ENCODE results near the gene PPP1R36.
"Not testable (repeated sequence)": the region's sequence is repeated elsewhere in the genome, so short reads cannot be mapped to it uniquely, and the experiment has no call there.

The PPP1R36 gene

DNA sequence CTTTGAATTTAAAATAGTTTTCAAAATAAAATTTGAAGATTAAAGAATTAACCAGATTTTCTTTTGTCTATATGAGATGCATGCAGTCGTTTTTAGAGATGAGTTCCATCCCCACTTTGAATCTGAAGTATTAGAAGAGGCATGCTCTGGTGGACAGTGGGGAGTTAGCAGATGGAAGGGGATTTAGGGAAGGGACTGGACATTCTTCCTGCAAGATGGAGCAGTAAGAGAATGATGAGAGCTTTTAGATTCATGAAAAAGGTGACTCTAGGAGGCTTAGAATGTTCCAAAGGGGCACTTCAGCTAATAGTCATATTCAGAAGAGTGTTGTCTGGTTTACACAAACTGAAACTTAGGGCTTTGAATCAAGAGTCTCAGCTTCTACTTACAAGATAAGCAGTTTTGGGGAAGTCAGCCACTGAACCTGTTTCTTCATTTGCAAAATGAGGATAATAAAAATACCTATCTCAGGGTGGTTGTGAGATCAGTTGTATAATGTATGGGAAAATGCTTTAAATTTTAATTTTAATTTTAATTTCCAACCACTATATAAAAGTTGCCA lies 41.5 kb upstream of the PPP1R36 start:
- H3K4me1 ChIP-seq (ENCODE audit: control insufficient read depth, insufficient read depth, low read length) = peaks cover 4% of the 10 kb centered on the region
- no peak overlapping the region for H3K27ac ChIP-seq (ENCODE audit: low read depth, low read length)
- no peak overlapping the region for H3K4me3 ChIP-seq (ENCODE audit: low read length)
- no peak overlapping the region for H3K9ac ChIP-seq (ENCODE audit: low read length)
- H3K36me3 ChIP-seq (ENCODE audit: control insufficient read depth, insufficient read depth, low read length) = no peaks in the 10 kb centered on the region
- H3K27me3 ChIP-seq (ENCODE audit: control insufficient read depth, insufficient read depth, low read length) = no peaks in the 10 kb centered on the region

DNA sequence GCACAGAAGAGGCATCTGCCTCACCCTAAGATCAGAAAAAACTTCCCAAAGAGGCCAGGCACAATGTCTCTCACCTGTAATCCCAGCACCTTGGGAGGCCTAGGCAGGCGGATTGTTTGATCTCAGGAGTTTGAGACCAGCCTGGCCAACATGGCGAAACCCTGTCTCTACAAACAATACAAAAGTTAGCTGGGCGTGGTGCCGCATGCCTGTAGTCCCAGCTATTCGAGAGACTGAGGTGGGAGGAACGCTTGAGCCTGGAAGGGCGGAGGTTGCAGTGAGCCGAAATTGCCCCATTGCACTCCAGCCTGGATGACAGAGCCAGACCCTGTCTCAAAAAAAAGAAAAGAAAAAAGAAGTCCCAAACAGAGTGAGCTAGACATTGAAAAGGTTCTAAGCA lies 40.7 kb upstream of the PPP1R36 start:
- H3K27ac ChIP-seq (ENCODE audit: low read depth, low read length) = no peak overlapping the region
- no peak overlapping the region for H3K4me3 ChIP-seq (ENCODE audit: low read length)
- H3K27me3 ChIP-seq (ENCODE audit: control insufficient read depth, insufficient read depth, low read length) = no peaks in the 10 kb centered on the region
- H3K4me1 ChIP-seq (ENCODE audit: control insufficient read depth, insufficient read depth, low read length) = peaks cover 4% of the 10 kb centered on the region
- H3K9ac ChIP-seq (ENCODE audit: low read length) = no peak overlapping the region
- no peaks in the 10 kb centered on the region for H3K36me3 ChIP-seq (ENCODE audit: control insufficient read depth, insufficient read depth, low read length)

DNA sequence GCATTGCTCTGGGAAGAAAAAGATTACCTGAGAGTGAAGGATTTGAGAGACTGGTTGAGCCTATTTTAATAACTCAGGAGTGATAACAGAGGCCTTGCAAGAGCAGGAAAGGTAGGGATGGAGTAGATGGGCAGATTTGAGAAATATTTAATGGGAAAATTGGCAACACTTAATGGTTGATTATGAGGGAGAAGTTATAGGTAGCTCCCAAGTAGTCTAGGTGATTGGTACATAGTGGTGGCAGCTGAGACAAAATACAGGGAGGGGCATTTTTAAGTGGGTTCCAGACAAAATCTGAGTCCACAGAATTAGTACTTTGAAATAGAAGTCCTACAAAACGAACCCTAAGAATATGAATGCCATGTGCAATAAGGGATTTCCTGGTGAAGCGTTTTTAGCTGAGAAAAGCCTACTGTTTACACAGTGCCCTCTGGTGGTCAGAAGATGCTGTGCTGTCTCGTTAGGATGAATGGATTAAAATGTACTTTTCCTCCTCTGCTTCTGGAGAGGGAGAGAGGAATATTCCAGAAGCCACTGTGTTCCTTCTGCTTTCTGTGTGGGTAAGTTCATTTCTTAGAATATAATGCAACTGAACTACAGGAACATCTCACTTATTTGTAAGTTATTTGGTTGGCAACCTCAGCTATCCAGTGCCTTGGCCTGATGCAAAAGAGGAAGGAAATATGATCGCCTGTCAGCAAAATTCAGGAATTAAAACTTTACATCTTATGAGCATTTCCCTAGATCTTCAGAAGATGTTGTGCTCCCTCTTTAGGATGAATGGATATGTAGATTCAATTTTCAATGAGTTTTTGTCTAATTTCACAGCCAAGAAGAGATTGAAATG lies 38.7 kb upstream of the PPP1R36 start:
- Histone ChIP-seq H3K9ac (ENCODE audit: low read length) (no peak overlapping the region), H3K4me1 (ENCODE audit: control insufficient read depth, insufficient read depth, low read length) (peaks cover 7% of the 10 kb centered on the region), H3K27ac (ENCODE audit: low read depth, low read length) (no peak overlapping the region), H3K4me3 (ENCODE audit: low read length) (no peak overlapping the region), H3K36me3 (ENCODE audit: control insufficient read depth, insufficient read depth, low read length) (no peaks in the 10 kb centered on the region), H3K27me3 (ENCODE audit: control insufficient read depth, insufficient read depth, low read length) (no peaks in the 10 kb centered on the region)

DNA sequence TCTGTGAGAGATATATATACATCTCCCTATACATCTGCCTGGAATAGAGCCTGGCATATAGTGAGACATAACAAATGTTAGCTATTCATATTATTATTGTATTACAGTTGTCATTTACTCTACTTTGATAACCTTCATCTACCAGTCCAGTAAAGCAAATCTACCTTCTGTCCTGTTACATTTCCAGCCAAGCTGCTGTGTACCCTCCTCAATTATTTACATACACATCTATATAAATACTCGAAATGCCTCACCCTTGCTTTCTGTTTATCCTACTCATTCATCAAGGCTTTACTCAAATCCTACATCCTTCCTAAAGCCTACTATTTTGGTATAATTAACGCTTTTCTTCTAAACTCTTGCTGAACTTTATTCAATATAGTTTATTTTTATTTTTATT lies 36.5 kb upstream of the PPP1R36 start:
- peaks cover 3% of the 10 kb centered on the region for H3K4me1 ChIP-seq (ENCODE audit: control insufficient read depth, insufficient read depth, low read length)
- H3K9ac ChIP-seq (ENCODE audit: low read length) = no peak overlapping the region
- no peaks in the 10 kb centered on the region for H3K36me3 ChIP-seq (ENCODE audit: control insufficient read depth, insufficient read depth, low read length)
- H3K27ac ChIP-seq (ENCODE audit: low read depth, low read length) = no peak overlapping the region
- H3K27me3 ChIP-seq (ENCODE audit: control insufficient read depth, insufficient read depth, low read length) = no peaks in the 10 kb centered on the region
- H3K4me3 ChIP-seq (ENCODE audit: low read length) = no peak overlapping the region

DNA sequence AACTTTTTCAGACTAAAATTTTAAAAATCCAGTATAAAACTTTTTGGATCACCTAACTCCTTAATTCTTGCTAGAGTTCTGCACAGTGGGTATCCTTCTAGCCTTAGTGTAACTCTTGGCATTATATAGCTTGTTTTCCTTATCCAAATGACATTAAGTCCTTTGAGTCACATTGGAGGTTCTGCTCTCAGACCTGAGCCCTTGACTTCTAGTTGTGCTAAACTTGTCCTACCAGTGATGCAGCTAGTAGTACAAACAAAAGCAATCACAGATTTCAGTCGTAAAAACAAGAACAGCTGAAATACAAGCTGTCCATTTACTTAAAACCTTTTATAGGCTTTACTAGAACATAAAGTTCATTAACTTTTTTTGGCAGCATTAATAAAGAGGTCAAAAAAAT lies 34.7 kb upstream of the PPP1R36 start:
- Histone ChIP-seq H3K36me3 (ENCODE audit: control insufficient read depth, insufficient read depth, low read length) (no peaks in the 10 kb centered on the region), H3K27me3 (ENCODE audit: control insufficient read depth, insufficient read depth, low read length) (no peaks in the 10 kb centered on the region), H3K27ac (ENCODE audit: low read depth, low read length) (no peak overlapping the region), H3K4me1 (ENCODE audit: control insufficient read depth, insufficient read depth, low read length) (peaks cover 3% of the 10 kb centered on the region), H3K4me3 (ENCODE audit: low read length) (no peak overlapping the region), H3K9ac (ENCODE audit: low read length) (no peak overlapping the region)

DNA sequence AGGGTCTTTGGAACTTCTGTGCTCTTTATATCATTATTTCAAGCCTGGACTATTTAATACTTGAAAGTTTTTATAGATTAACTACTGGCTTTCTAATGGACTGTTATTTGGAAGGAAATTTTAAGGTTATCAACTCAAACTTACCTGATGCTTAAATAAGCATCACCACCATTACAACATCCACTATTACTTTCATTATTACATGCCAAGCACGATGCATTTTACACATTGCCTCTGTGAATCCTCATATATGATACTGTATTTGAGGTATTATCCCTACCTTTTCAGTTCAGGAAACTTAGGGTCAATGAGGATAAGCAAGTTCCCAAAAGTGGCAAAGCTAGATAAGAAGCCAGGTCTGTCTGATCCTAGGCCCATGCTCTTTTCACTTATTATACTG lies 32.8 kb upstream of the PPP1R36 start:
- H3K4me3 ChIP-seq (ENCODE audit: low read length) = no peak overlapping the region
- H3K9ac ChIP-seq (ENCODE audit: low read length) = no peak overlapping the region
- H3K4me1 ChIP-seq (ENCODE audit: control insufficient read depth, insufficient read depth, low read length) = peaks cover 3% of the 10 kb centered on the region
- H3K36me3 ChIP-seq (ENCODE audit: control insufficient read depth, insufficient read depth, low read length) = no peaks in the 10 kb centered on the region
- H3K27me3 ChIP-seq (ENCODE audit: control insufficient read depth, insufficient read depth, low read length) = no peaks in the 10 kb centered on the region
- H3K27ac ChIP-seq (ENCODE audit: low read depth, low read length) = no peak overlapping the region

DNA sequence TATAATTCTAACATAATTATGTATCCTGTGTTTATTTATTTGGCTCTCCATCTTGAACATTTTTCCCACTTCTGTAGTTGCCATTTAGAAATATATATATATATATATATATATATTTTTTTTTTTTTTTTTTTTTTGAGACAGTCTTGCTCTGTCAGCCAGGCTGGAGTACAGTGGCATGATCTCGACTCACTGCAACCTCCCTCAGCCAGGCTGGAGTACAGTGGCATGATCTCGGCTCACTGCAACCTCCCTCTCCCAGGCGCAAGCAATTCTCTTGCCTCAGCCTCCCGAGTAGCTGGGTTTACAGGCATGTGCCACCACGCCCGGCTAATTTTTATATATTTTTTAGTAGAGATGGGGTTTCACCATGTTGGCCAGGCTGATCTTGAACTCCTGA lies 32.1 kb upstream of the PPP1R36 start:
- H3K4me1 ChIP-seq (ENCODE audit: control insufficient read depth, insufficient read depth, low read length); H3K4me3 ChIP-seq (ENCODE audit: low read length): not testable (repeated sequence)

DNA sequence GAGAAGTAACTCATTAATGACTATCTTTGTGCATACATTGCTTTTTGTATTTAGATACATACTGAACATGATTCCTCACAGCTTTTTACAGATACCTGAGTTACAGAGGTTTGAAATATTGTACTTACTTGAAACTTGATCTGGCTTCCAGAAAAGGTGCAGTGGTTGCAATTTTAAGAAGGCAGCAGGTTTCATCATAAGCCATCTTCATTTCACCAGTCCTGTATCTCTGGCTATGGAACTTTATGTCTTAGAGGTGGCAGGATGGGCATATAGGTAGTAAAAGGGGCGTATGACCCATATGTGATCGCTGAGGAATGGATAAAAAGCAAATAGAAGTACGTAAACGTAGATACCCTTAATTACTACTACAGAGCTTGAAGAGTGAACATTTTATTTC lies 31.5 kb upstream of the PPP1R36 start:
- Histone ChIP-seq H3K27me3 (ENCODE audit: control insufficient read depth, insufficient read depth, low read length) (no peaks in the 10 kb centered on the region), H3K4me3 (ENCODE audit: low read length) (no peak overlapping the region), H3K36me3 (ENCODE audit: control insufficient read depth, insufficient read depth, low read length) (no peaks in the 10 kb centered on the region), H3K27ac (ENCODE audit: low read depth, low read length) (no peak overlapping the region), H3K4me1 (ENCODE audit: control insufficient read depth, insufficient read depth, low read length) (peaks cover 3% of the 10 kb centered on the region), H3K9ac (ENCODE audit: low read length) (no peak overlapping the region)

More for the DNA sequence above, 32.1 kb upstream of the PPP1R36 start:
- H3K27me3 ChIP-seq (ENCODE audit: control insufficient read depth, insufficient read depth, low read length); H3K27ac ChIP-seq (ENCODE audit: low read depth, low read length); H3K36me3 ChIP-seq (ENCODE audit: control insufficient read depth, insufficient read depth, low read length); H3K9ac ChIP-seq (ENCODE audit: low read length): not testable (repeated sequence)

DNA sequence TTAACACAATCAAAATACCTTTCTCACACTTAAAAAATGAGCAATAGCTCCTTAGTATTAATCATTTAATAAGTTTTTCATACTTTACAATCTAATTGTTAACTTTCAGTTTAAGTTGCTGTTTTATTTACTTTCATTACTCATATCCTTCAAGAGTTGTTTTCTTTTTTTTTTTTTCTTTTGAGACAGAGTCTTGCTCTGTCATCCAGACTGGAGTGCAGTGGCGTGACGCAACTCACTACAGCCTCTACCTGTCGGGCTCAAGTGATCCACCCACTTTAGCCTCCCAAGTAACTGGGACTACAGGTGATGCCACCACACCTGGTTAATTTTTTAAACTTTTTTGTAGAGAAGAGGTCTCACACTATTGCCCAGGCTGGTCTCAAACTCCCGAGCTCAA lies 29.1 kb upstream of the PPP1R36 start:
- no peaks in the 10 kb centered on the region for H3K27me3 ChIP-seq (ENCODE audit: control insufficient read depth, insufficient read depth, low read length)
- H3K27ac ChIP-seq (ENCODE audit: low read depth, low read length) = no peak overlapping the region
- no peaks in the 10 kb centered on the region for H3K4me1 ChIP-seq (ENCODE audit: control insufficient read depth, insufficient read depth, low read length)
- H3K4me3 ChIP-seq (ENCODE audit: low read length) = no peak overlapping the region
- no peaks in the 10 kb centered on the region for H3K36me3 ChIP-seq (ENCODE audit: control insufficient read depth, insufficient read depth, low read length)
- no peak overlapping the region for H3K9ac ChIP-seq (ENCODE audit: low read length)

DNA sequence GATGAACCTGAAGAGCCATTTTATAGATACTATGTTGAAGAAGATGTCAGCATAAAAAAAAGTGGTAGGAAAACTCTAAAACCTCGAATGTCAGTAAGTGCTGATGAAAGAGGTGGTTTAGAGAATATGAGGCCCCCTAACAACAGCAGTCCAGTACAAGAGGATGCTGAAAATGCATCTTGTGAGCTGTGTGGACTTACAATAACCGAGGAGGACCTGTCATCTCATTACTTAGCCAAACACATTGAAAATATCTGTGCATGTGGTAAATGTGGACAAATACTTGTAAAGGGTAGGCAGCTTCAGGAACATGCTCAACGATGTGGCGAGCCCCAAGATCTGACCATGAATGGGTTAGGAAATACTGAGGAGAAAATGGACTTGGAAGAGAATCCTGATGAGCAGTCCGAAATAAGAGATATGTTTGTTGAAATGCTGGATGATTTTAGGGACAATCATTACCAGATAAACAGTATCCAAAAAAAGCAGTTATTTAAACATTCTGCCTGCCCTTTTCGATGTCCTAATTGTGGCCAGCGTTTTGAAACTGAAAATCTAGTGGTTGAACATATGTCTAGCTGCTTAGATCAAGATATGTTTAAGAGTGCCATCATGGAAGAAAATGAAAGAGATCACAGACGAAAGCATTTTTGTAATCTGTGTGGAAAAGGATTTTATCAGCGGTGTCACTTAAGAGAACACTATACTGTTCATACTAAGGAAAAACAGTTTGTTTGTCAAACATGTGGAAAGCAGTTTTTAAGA lies 27.0 kb upstream of the PPP1R36 start:
- H3K4me1 ChIP-seq (ENCODE audit: control insufficient read depth, insufficient read depth, low read length) = no peaks in the 10 kb centered on the region
- no peak overlapping the region for H3K27ac ChIP-seq (ENCODE audit: low read depth, low read length)
- H3K9ac ChIP-seq (ENCODE audit: low read length) = no peak overlapping the region
- H3K4me3 ChIP-seq (ENCODE audit: low read length) = no peak overlapping the region
- H3K36me3 ChIP-seq (ENCODE audit: control insufficient read depth, insufficient read depth, low read length) = no peaks in the 10 kb centered on the region
- H3K27me3 ChIP-seq (ENCODE audit: control insufficient read depth, insufficient read depth, low read length) = no peaks in the 10 kb centered on the region

DNA sequence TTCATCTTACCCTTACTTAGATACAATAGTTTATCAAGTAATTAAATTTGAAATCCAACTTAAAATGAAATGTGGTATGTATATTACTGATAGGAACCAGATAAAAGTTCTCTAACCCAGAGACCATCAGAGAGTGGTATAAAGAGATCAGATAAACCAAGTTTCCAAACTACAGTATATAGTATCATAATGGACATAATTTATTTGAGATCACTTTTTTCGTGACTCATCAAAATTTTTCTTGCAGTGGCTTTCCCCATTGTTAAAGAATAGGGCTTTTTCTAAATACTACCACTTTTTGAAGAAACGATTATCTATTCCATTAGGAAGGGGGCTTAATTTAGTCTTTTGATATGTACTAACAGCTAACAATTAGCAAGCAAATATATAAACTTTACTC lies 24.4 kb upstream of the PPP1R36 start:
- Histone ChIP-seq H3K27ac (ENCODE audit: low read depth, low read length) (no peak overlapping the region), H3K9ac (ENCODE audit: low read length) (no peak overlapping the region), H3K4me1 (ENCODE audit: control insufficient read depth, insufficient read depth, low read length) (no peaks in the 10 kb centered on the region), H3K4me3 (ENCODE audit: low read length) (no peak overlapping the region), H3K36me3 (ENCODE audit: control insufficient read depth, insufficient read depth, low read length) (no peaks in the 10 kb centered on the region), H3K27me3 (ENCODE audit: control insufficient read depth, insufficient read depth, low read length) (no peaks in the 10 kb centered on the region)

DNA sequence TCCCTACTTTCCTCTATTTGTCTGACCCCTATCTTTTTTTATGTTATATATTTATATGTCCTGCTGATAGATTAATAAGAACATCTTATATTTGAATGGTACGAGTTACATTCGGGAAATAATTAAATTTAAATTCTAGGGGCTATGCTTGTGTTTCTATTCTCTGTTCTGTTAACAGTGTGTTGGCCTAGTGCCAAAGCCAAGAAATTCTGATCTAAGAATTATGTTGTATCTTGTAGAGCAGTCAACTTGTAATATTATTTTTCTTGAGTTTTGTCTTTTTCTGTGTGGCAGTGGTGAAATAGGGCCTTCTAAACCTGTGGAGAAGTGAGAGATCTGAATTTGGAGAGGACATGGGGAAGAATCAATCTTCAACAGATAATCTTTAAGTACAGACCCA lies 18.2 kb upstream of the PPP1R36 start:
- Histone ChIP-seq H3K27me3 (ENCODE audit: control insufficient read depth, insufficient read depth, low read length) (no peaks in the 10 kb centered on the region), H3K27ac (ENCODE audit: low read depth, low read length) (no peak overlapping the region), H3K4me1 (ENCODE audit: control insufficient read depth, insufficient read depth, low read length) (no peaks in the 10 kb centered on the region), H3K36me3 (ENCODE audit: control insufficient read depth, insufficient read depth, low read length) (no peaks in the 10 kb centered on the region), H3K4me3 (ENCODE audit: low read length) (no peak overlapping the region), H3K9ac (ENCODE audit: low read length) (no peak overlapping the region)

Measured in rectal smooth muscle tissue (tissue), 1 donor.